Stimulated activated CD4-positive, alpha-beta T cell treated with anti-CD3 and anti-CD28 coated beads, Interleukin-1b, Interleukin-23, amount 100 ng/mL, for 4 hours (primary cell): ENCODE results near the gene TRAF3IP1.
"Not testable (repeated sequence)": the region's sequence is repeated elsewhere in the genome, so short reads cannot be mapped to it uniquely, and the experiment has no call there.

Source experiments
- DNase-seq, 2 donors: peaks; one replicate each; pipeline ENCODE4 v3.0.0-alpha.2; 2020; ENCODE audit warnings: low read depth in 2 of 2

TRAF3IP1 gene, protein sequence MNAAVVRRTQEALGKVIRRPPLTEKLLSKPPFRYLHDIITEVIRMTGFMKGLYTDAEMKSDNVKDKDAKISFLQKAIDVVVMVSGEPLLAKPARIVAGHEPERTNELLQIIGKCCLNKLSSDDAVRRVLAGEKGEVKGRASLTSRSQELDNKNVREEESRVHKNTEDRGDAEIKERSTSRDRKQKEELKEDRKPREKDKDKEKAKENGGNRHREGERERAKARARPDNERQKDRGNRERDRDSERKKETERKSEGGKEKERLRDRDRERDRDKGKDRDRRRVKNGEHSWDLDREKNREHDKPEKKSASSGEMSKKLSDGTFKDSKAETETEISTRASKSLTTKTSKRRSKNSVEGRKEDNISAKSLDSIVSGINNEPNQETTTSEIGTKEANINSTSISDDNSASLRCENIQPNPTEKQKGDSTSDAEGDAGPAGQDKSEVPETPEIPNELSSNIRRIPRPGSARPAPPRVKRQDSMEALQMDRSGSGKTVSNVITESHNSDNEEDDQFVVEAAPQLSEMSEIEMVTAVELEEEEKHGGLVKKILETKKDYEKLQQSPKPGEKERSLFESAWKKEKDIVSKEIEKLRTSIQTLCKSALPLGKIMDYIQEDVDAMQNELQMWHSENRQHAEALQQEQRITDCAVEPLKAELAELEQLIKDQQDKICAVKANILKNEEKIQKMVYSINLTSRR

DNA sequence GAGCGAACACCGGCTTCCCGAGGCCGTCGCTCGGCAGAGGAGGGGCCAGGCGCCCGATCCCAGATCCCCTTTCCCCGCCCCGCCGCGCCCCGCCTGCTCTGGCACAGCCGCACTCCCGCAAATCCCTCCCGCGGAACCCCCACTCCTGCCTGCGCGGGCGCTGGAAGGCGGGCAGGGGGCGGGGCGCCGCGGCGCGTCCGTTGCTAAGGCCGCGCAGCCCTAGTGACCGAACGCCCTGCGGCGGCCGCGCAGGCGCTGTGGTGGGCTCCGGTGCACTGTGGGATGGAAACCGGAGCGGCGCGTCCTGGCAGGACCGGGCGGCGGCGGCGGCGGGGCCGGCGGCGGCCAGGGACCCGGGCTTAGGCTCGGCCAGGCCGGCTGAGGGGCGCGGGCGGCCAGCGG is at the start of gene TRAF3IP1:
Gene TRAF3IP1, plus strand, starts transcription at position 273 of the 402 bp plus-strand sequence. CDS start 145 bp downstream, outside the sequence.
- peak; percentile 70 to 86 for DNase-seq

DNA sequence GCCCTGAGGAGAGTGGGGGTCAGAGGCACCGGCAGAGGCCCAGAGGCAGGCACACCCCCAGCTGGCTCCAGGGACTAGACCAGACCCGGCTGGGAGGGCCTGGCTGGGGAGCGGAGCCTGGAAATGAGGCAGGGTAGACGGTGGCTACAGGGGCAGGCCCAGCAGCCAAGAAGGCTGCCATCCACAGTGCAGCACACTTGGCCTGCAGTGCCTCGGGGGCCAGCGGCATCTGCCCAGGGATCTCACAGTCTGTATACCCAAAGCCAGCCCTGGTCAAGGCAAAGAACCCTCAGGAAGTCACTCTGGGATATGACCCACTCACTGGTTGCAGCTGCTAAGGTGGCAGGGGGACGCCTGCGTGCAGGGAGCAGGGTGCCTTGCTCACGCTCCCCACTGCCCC is 49.7 kb upstream of the TRAF3IP1 start:
- DNase-seq = no peak

DNA sequence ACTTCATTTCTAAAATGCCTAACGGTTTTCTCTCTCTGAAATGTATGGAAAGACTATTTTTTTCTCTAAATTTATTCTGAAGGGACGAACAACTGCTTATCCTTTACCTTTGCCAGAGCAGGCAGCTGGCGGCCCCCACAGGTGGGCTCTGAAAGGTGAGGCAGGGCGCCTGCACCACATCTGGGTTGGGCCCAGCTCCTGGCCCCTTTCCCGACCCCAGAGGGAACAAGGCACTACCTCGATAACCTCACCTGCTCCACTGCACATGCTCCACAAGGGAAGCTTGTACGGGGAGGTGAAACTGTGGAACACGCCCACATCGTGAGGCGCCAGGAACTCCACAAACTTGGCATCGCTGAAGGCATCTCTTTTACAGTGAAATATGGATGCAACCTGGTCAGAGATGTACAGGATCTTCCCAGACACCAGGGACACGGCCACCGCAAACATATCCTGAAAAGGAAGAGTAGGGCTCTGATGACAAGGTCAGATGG is 49.2 kb upstream of the TRAF3IP1 start:
- no peak for DNase-seq

DNA sequence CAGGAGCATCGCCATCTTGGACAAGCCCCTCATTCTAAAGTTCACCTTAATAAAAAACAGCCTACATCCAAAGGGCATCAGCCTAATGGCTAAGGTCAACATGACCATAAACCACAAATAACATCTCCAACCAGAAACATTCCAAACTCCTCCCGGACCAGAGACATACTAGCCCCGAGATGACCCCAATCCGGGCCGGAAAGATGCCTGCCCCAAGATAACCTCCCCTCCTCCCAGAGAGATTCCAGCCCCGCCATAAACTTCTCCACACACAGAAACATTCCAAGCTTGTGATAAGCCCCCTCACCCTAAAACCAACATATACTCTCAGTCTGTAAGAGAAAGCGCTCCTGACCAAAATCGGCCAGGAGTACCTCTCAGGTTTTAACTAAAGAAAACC is 48.6 kb upstream of the TRAF3IP1 start:
- DNase-seq = not testable (repeated sequence)

DNA sequence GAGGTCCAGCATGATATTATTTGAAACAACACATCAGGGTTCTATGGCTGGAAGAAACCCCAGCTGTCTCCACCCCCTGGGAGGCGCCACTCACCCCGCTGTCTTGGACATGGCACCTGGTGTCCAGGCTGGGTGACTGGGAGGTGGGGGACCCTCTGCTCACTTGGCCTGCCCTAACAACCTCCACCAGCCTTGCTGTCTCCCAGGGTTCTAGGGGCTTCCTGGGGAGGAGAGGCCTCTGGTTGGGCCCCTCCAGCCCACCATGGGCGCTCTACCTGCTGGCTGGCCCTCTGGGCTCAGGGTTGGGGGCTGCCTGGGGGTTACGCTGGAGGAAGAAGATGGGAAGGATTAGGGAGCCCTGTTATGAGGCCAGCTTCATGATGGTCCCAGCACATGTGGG is 48.2 kb upstream of the TRAF3IP1 start:
- DNase-seq = no peak

DNA sequence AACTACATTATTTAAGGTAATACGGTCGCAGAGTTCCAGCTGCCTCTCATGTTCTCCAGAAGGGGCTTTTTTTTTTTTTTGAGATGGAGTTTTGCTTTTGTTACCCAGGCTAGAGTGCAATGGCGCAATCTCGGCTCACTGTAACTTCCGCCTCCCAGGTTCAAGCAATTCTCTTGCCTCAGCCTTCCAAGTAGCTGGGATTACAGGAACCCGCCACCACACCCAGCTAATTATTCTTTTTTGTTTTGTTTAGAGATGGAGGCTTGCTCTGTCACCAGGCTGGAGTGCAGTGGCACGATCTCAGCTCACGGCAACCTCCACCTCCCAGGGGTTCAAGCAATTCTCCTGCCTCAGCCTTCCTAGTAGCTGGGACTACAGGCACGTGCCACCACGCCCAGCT is 46.9 kb upstream of the TRAF3IP1 start:
- not testable (repeated sequence) for DNase-seq

DNA sequence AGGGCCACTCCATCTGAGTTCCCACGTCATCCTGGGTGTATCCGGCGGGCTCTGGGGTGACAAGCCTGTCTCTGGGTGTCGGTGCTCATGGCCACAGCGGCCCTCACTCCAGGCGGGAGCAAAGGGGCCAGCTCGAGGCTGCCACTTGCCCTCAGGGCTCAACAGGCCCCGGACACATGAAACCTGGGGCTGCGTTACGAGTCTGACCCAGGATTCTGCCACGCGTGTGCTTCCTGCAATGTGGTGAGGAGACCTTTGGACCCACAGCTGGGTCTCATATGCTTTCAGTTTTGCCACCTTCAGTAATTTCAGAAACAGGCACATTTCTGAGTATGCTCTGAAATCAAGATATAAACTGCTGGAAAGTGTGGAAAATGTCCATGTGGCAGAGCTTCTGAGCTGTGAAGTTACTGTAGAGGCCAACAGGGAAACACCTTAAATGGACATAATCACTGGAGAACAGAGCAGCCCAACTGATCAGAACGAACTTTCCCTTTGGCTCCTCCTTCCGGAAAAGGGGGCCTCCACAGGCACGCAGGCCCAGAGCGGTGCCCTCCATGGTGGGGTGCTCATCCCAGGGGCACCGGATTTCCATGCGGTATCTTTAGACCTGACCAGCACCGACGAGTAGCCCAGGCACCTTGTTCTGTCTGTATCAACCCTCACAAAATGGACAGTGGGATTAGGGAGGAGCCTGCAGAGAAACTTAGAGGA is 46.0 kb upstream of the TRAF3IP1 start:
- DNase-seq = no peak

DNA sequence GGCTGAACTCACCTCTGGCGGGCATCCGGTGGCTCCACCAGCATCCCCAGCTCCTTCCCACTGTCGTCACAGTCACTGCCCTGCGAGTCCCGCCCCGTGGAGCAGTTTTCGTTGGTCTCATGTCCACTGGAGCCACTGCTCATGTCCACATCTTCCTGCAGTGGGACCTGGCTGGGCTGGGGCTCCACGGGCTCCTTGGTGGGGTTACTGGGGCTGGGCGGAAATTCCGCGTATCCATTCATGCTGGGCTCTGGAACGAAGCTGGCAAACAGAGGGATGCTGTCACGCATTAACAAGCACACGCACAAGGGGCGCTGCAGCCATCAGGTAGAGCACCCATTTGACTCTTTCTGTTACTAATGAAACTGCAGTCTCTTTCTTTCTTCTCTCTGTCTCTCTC is 42.6 kb upstream of the TRAF3IP1 start:
- no peak for DNase-seq

DNA sequence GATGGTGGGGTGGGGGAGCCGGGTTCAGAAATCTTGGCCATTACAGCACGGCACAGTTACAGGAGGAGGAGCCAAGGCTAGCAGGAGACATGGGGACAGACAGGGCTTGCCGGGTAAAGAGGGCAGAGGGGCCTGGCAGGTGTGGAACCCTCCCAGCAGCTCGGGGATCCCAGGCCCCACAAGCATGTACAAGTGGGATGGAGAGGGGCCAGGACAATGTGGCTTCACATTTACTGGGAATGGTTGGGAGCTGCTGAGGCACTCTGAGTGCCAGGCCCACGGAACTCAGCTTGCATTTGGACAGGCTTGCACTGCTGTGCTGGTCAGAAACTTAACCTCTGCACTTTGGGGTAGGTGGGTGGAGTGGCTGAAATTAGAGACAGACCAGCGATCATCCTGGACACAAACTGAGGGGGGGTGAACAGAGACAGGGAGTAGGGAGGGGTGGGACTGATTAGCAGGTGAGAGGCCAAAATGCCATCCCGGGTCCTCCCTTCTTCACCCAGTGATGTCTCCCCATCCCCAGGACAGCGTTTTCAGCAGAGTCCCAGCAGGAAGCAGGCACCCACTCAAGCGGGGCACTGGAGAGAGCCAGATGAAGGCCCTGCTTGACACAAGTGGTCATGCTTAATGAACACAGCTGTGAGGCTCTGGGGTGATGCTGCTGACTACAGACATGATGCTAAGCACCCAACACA is 41.5 kb upstream of the TRAF3IP1 start:
- DNase-seq = no peak

DNA sequence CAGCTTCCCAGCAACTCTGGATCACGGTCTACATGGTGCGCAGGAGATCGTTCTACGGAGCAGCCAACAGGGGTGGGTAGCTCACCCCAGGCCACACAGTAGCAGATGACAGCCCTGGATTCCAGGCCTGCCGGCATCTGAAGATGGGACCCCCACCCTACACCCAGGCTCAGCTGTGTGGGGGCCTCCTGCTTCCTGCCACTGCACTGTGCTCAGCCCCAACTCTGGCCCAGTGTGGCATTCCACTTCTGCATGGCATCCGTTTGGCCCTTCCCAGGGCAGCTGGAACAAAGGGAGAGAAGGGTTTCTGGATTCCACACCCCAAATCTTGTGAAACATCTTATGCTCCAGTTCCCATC is 41.0 kb upstream of the TRAF3IP1 start:
- DNase-seq = no peak

DNA sequence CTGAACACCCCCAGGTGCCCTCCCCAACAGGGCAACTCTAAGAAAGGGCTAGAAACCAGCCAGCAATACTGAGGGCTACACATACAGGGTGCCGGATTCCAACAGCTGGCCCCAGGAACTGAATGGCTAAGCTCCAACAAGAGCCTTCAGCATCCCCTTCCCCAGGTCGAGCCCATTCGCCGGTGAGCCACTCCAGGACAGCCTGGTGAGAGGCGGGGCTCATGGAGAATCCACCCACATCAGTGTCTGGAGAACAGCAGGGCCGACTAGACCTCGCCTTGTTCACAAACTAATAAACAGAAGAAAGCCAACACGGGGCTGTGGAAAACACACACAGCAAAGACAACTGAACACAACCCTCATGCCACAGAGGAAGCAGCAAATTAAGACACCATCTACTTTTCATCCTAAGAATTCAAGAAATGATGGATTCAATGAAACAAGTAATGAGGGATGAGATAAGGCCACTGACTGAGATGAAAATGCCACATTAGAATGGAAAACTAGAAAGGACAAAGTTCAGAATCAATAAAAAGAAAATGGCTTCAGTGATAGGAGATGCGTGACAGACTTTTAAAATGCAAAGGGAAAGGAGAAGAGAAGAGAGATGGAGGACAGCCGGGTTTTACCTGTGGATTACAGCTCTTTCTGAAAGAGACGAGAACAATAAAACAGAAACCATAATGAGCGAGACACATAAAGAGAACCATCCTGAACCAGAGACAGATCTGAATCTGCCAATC is 40.1 kb upstream of the TRAF3IP1 start:
- no peak for DNase-seq

DNA sequence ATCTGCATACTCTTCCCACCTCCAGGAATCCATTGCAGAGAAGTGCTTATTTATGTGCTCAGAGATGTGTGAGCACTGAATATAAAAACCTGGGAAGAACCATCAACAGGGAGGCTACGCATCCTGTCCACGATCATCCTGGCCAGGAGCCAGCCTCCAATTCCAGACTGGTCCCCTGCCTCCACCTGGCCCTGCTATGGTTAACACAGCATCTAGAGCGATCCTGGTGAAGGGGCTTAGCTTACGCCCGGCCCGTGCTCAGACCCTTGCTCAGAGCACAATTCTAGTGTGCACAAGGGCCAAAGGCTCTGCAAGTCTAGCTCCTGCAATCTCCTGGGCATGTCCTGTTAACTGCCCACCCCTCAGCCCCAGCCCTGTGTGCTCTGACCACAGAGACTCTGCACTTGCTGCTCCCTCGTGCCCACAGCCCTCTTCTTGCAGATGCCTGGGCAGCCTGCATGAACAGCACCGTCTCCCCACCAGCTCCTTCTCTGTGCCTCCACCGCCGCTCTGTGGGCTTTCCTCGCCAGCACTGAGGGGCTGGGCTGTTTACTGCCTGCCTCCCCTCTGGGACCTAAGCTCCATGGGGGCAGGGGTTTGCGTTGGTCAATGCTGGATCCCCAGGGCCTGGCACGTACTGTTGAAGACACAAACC is 38.4 kb upstream of the TRAF3IP1 start:
- no peak for DNase-seq

DNA sequence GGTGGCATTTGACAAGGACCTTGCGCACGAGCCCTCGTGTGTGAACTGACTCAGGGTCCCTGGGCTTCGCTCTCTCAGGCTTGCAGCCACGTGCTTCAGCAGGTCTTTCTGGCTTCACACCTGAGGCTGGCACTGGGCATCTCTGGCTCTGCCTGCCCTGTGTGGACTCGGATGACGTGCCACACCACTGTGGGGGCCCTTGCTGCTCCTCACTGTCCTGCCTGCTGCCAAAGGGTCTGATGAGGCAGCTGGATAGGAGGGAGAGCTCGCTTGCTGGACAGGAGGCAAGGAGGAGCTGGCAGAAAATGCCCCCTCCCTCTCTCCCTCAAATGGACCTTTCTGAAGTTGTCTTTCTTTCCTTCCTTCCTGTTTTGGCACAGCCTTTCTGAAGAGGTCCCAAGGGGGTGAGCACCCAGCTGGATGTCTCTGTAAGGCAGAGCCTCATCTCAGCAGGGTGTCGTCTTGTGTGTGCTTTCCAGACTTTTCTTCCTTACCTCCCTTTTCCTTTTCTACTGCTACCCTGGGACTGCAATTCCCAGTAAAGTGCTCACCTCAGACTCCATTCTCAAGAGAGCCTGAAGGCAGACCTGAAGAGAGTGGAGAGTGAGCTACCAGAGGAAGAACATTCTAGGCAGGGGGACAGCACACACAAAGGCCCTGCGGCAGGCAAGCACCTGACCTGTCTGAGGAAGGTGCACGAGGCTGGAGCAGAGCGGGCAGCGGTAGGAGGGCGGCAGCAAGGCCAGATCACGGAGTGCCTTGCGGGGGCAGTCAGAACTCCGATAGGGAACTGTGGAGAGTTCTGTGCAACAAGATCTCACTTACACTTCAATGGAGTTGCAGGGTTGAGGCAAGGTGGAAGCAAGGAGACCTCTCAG is 37.2 kb upstream of the TRAF3IP1 start:
- DNase-seq = no peak

DNA sequence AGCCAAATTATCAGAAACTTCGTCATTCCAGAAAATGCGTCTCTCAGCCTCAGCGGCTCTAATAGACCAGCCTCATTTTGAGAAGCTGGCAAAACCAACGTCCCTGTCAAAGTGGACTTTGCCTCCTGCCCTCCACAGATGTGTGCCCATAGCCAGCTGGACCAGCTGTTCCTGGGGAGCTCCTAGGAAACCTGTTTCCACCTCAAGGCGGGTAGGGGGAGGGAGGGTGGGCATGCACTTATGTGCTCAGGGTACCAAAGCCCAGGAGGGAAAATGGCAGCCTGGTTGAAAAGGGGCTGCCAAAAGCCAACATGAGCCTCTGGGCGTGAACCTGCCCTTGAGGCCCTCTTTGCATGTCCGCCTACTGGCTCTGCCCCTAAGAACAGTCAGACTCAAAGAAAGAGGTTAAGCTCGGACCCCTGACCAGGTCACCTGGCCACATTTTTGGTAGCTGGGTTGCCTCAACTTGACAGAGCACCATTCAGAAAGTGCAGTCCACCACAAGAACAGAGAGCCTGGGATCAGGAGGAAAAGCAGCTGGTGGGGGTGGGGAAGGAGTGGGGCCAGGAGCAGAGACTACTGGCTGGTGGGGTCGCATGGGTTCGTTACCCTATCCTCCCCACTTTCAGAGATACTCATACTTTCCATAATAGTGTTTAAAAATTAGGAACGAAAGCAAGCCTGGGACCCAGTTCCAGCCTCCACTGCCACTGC is 35.4 kb upstream of the TRAF3IP1 start:
- DNase-seq = no peak

DNA sequence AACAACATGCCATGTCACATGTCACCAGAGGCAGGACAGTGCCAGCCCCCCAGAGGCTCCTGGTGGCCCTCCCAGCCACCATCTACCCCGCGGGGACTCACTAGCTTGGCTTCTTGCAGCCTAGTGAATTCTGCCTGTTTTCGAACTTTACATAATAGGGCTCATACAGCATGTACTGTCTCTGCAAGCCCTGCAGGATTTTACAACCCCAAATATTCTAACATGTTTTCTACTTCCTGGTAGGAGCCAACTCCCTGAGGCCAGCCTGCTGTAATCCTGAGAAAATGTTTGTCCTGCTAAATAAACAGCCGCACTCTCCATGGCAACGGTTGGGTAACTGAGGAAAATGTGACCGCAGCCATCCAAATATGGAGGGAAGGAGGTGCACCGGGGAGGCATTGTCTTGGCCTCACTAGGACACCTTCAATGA is 34.6 kb upstream of the TRAF3IP1 start:
- no peak for DNase-seq

DNA sequence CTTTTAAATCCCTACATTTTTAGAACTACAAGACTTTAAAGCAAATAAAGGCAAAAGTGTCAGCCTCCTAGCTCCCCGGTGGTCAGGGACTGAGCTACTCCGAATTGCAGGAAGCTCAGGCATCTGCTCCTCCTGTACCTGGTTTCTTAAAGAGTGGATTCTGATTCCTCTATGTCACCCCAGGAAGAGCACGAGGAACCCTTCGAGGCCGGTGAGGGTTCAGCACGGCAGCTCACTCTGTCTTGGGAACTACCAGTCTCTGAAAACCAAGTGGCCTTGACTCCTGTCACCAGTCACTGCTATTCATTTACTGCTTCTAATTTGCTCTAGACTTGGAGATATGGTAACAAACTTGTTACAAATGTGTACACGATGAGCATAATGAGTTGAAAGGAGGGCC is 34.2 kb upstream of the TRAF3IP1 start:
- no peak for DNase-seq

DNA sequence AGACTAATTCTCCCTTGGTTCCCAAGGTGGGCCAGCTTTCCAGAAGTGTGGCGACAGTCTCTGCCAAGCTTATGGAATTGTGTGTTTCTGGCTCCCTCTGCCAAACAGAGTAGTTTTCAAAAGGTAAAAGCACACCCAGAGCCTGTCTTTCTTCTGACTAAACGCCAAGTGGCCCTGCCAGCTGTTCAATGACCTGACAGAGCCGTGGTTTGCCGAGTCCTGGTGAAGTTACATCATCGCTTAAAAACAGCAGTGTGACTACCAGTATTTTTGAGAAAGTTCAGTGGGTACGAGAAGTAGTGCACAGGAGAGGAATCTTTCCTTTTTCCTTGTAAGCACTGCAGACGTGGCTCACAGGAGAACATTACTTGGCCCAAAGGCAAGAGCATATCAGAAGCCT is 33.8 kb upstream of the TRAF3IP1 start:
- no peak for DNase-seq

DNA sequence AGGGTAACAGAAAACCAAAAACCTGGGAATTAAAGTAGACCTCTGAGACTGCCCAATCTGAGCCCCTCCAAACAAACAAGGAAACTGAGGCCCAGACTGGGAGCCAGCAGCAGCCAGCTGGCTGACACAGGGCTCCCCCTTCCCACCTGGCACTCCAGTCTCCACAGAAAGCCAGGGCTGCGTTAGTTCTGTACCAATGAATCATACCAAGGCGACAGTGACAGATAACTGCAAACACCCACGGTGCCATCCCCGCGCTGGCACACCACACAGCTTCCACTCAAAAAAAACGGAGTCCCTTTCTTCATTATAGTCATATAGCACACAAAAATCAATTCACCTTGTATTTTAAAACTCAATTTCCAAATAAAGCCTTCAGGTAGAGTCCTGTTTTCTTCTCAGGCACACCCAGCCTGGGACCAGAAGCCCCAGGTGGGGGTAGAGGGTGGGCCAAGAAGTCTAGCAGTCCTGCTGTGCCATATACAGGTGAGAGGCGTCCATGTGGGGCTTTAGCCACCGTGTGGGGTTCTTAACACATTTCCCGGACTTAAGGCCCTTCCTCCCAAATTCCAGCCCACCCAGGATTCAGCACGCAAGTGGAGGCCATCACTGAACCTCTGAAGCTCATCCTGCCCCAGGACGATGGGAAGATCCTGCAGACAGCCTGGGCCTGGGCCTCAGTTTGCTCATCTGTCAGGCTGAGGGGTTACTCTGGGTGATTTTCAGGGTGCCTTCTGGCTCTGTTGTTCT is 33.2 kb upstream of the TRAF3IP1 start:
- DNase-seq = peak in 1 of 2 donors; percentile 33
